Heart right ventricle (tissue), 16 donors: Measurements from ENCODE around the gene ZNF615. TPM values are rescaled to one million over a fixed set of nuclear protein-coding genes. Genes with fewer than 3 reads are reported as not detected.
A peak's percentile ranks its signal among the peaks of the same experiment; 100 is the strongest.
"Not testable (repeated sequence)": the region's sequence is repeated elsewhere in the genome, so short reads cannot be mapped to it uniquely, and the experiment has no call there.

Experiments used
- ATAC-seq, 8 donors: fragments of 200-7000 bp; cut with Tn5 transposase; one replicate each; pipeline ENCODE4 v1.9.1; 2020; ENCODE audit warnings: mild to moderate bottlenecking in 8 of 8, moderate library complexity in 8 of 8, moderate number of reproducible peaks in 1 of 8
- DNase-seq, 2 donors: peaks; one replicate each; pipeline ENCODE4 v3.0.0-alpha.2; 2020
- H3K27ac ChIP-seq, 10 donors: fragments of 200-600 bp; sonication (generic) in 2 of 10; one replicate each; pipeline versions ENCODE4 v1.5.0 to v1.8.0; 2020 to 2022; ENCODE audit warnings: mild to moderate bottlenecking in 3 of 10
- H3K27me3 ChIP-seq, 7 donors: fragments of 200-600 bp; one replicate each; pipeline ENCODE4 v1.8.0; 2021 to 2022; ENCODE audit warnings: mild to moderate bottlenecking in 2 of 7
- H3K36me3 ChIP-seq, 9 donors: fragments of 200-600 bp; sonication (generic) in 1 of 9; one replicate each; pipeline versions ENCODE4 v1.5.0 to v1.8.0; 2020 to 2022; ENCODE audit warnings: mild to moderate bottlenecking in 2 of 9
- H3K4me1 ChIP-seq, 9 donors: fragments of 200-600 bp; sonication (generic) in 1 of 9; one replicate each; pipeline versions ENCODE4 v1.5.0 to v1.8.0; 2020 to 2022; ENCODE audit warnings: mild to moderate bottlenecking in 4 of 9
- H3K4me3 ChIP-seq, 10 donors: fragments of 200-600 bp; sonication (generic) in 2 of 10; one replicate each; pipeline versions ENCODE4 v1.5.0 to v1.8.0; 2020 to 2022; ENCODE audit warnings: mild to moderate bottlenecking in 7 of 10, moderate library complexity in 2 of 10
- H3K9me3 ChIP-seq, 11 donors: fragments of 200-600 bp in 10 of 11; sonication (generic) in 2 of 11; one replicate each; pipeline versions ENCODE4 v1.5.0 to v1.8.0; 2013 to 2022; ENCODE audit warnings: mild to moderate bottlenecking in 2 of 11, control low read depth in 1 of 11, moderate library complexity in 1 of 11
- CTCF ChIP-seq, 9 donors: fragments of 200-600 bp; sonication (generic) in 2 of 9; IDR thresholded peaks; one replicate each; pipeline versions ENCODE4 v1.5.0 to v1.8.0; 2021 to 2022; ENCODE audit warnings: antibody characterized with exemption in 9 of 9, mild to moderate bottlenecking in 5 of 9, moderate library complexity in 1 of 9
- WGBS, 2 donors: extraction: QIAGEN DNeasy Blood & Tissue Kit; methylation state at CpG; one replicate each; pipeline ENCODE4 v1.1.7; 2013; ENCODE audit warnings: inconsistent platforms in 1 of 2; 5-methylcytosine and 5-hydroxymethylcytosine counted together
- intact Hi-C, 10 donors: fragments of 100-400 bp; cut with DNase I; formaldehyde crosslinking; loops; one replicate each; pipeline versions ENCODE4 v1.11.1 to v1.14.2; 2022
- polyA plus RNA-seq, 2 donors: library from polyadenylated mRNA; stranded (reverse); fragments of 200-250 nt; gene quantifications; one replicate each; pipeline ENCODE4 v1.2.3, GENCODE V29; 2013
- total RNA-seq, 10 donors: library from RNA; stranded (reverse); fragmentation: NEBNext Ultra II Directional in 3 of 10; extraction: Animal tissue kit (Norgen Biotek cat#: 25700) in 3 of 10; gene quantifications; one replicate each; pipeline versions ENCODE4 v1.2.1 to v1.2.4, GENCODE V29; 2021 to 2023
- donor health status: Arrhythmogenic right ventricular cardiomyopathy.
- donor health status: ischemic (EF 13 %, LVEDD 7.1; RV severe dilation, severe dysfunction).
- donor health status: healthy with polysubstance abuse.
- donor health status: DM: no; HTN: yes; CAD: no.
- donor health status: DM: no; HTN: no; CAD: no.
- donor health status: ischemic (EF 25% LVEDD 6.9; RV normal size, moderate dysfunction).
- donor health status: ischemic (EF 25% LVEDD 5.7; RV mildly dilated, moderate dysfunction).
- donor health status: healthy.
- donor health status: DM: yes; HTN: yes; CAD: no.
- donor health status: Ischemic cardiomyopathy.
- donor health status: ischemic (EF 35%, LVEDD 5.7; RV mildly dilated, moderate dysfunction).
- donor health status: nonischemic (EF 11% LVEDD 7.7; RV severe dilation, severe dysfunction).
- donor health status: DM: yes; HTN: yes; CAD: no.
- donor health status: PGD.
- donor health status: ischemic (EF 29% LVEDD 5.4; RV normal size, mild dysfunction).
- donor health status: nonischemic (EF 23%, LVEDD 6.1; RV moderate dilation, normal function).

The ZNF615 gene
- total and polyA plus RNA-seq, 12 donors = 2.6 to 13.7 (median 9.7) TPM

DNA sequence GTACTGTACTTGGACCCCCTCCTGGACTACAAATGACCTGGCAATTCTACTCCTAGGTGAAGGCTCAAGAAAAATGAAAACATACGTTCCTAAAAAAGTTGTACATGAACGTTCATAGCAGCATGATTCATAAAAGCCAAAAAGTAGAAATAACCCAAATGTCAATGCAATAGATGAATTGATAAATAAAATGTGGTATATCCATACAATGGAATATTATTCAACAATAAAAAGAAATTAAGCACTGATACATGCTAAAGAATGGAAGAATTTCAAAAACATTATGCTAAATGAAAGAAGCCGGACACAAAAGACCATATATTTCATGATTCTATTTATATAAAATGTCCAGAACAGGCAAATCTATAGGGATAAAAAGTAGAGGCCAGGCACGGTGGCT is 31.2 kb upstream of the ZNF615 start:
- 98% methylated on average over 4 of the region's 4 CpGs for WGBS, 2 donors
- H3K36me3 ChIP-seq = peaks cover 15 to 99% (median 90%) of the 10 kb centered on the region in 9 donors
- TF ChIP-seq CTCF (IDR thresholded peaks at IDR 0.05) = no peak
- intact Hi-C loops = no loop called here
- no peak for ATAC-seq
- H3K9me3 ChIP-seq = peaks cover 0 to 93% (median 43%) of the 10 kb centered on the region in 11 donors
- DNase-seq = no peak
- no peaks in the 10 kb centered on the region for H3K27me3 ChIP-seq
- no peaks in the 10 kb centered on the region for H3K4me1 ChIP-seq
- H3K27ac ChIP-seq = no peak overlapping the region
- H3K4me3 ChIP-seq = no peak overlapping the region

- ATAC-seq = no peak
- intact Hi-C loops = no loop called here
- Histone ChIP-seq H3K4me1 (peaks cover 0 to 2% (median under 1%) of the 10 kb centered on the region in 9 donors), H3K9me3 (peaks cover 0 to 97% (median 75%) of the 10 kb centered on the region in 11 donors), H3K27ac (no peak overlapping the region), H3K4me3 (no peak overlapping the region), H3K36me3 (peaks cover 14 to 77% (median 69%) of the 10 kb centered on the region in 9 donors), H3K27me3 (no peaks in the 10 kb centered on the region)
- no peak for DNase-seq
- 98 to 99% methylated on average over 12 of the region's 12 CpGs for WGBS, 2 donors
- no peak for TF ChIP-seq CTCF (IDR thresholded peaks at IDR 0.05)
Measured at GRCh38 chr19:52034051-52034728, 26.2 kb upstream of the ZNF615 start.

DNA sequence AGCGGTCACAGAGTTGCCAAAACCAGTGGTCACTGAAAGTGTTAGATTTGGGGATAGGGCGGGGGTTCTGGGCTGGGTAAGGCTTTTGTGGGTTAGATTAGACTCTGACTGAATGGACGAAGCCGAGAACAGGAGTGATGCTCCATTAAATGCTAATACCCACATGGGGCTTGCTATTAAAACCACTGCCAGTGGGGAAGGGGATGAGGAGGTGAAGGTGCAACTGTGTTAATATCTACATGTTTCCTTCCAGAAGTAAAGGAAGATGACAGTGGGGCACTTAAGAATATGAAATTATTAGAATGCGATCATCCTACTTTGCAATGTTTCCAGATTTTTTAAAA is 20.7 kb upstream of the ZNF615 start:
- H3K4me3 ChIP-seq = peak overlapping the region; percentile 47 to 88 (median 78)
- WGBS, 2 donors = 15 to 19% methylated on average over 5 of the region's 5 CpGs
- H3K4me1 ChIP-seq = peaks cover 0 to 21% (median 15%) of the 10 kb centered on the region in 9 donors
- no peaks in the 10 kb centered on the region for H3K27me3 ChIP-seq
- intact Hi-C loops = loop anchor here in 4 of 10 donors (1.0 to 2.0 kb wide), 3 partner anchors 20 to 101 kb away; partner anchors contain the start of genes ZNF432 (in 4 of the 4), ZNF615 (in 2 of the 4) and ZNF613 (in 1 of the 4)
- peaks cover 0 to 46% (median 33%) of the 10 kb centered on the region in 9 donors for H3K36me3 ChIP-seq
- peaks cover 0 to 69% (median 33%) of the 10 kb centered on the region in 11 donors for H3K9me3 ChIP-seq
- H3K27ac ChIP-seq = peak overlapping the region; percentile 24 to 94 (median 92)
- TF ChIP-seq CTCF (IDR thresholded peaks at IDR 0.05) = no peak
- peak; percentile 7 to 50 (median 30) for ATAC-seq
- DNase-seq = no peak

- peaks cover 0 to 69% (median 28%) of the 10 kb centered on the region in 11 donors for H3K9me3 ChIP-seq
- intact Hi-C loops = loop anchor here in 4 of 10 donors (1.0 to 2.0 kb wide), 3 partner anchors 19 to 101 kb away; partner anchors contain the start of genes ZNF432 (in 4 of the 4), ZNF615 (in 2 of the 4) and ZNF613 (in 1 of the 4)
- H3K4me3 ChIP-seq = peak within 1 kb of the TSS; percentile 47 to 88 (median 78)
- peak in 1 of 9 donors; percentile 16 for TF ChIP-seq CTCF (IDR thresholded peaks at IDR 0.05)
- peaks cover 0 to 21% (median 15%) of the 10 kb centered on the region in 9 donors for H3K4me1 ChIP-seq
- peaks cover 0 to 46% (median 33%) of the 10 kb centered on the region in 9 donors for H3K36me3 ChIP-seq
- ATAC-seq (peak; percentile 98 to 99 (median 98)), DNase-seq (peak; percentile 86 to 90)
- peak within 1 kb of the TSS; percentile 24 to 94 (median 92) for H3K27ac ChIP-seq
- no peaks in the 10 kb centered on the region for H3K27me3 ChIP-seq
- WGBS, 2 donors = 0 to 1% methylated on average over 53 of the region's 53 CpGs
Measured at GRCh38 chr19:52028027-52028779, 20.2 kb upstream of the ZNF615 start, which contains the start of gene ZNF614. Gene ZNF614 (minus strand): TSS chr19:52028379. CDS start chr19:52025745, 2,634 bp downstream.

DNA sequence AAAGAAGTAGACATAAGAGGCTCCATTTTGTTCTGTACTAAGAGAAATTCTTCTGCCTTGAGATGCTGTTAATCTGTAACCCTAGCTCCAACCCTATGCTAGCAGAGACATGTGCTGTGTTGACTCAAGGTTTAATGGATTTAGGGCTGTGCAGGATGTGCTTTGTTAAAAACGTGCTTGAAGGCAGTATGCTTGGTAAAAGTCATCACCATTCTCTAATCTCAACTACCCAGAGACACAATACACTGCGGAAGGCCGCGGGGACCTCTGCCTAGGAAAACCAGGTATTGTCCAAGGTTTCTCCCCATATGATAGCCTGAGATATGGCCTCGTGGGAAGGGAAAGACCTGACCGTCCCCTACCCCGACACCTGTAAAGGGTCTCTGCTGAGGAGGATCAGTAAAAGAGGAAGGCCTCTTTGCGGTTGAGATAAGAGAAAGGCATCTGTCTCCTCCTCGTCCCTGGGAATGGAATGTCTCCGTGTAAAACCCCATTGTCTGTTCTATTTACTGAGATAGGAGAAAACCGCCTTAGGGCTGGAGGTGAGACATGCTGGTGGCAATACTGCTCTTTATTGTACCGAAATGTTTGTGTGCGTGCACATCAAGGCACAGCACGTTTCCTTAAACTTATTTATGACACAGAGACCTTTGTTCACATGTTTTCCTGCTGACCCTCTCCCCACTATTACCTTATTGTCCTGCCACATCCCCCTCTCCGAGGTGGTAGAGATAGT is 18.4 kb upstream of the ZNF615 start:
- 77 to 85% methylated on average over 15 of the region's 15 CpGs for WGBS, 2 donors
- not testable (repeated sequence) for DNase-seq, H3K27ac ChIP-seq, H3K27me3 ChIP-seq, ATAC-seq
- Histone ChIP-seq H3K4me1 (peaks cover 0 to 21% (median 15%) of the 10 kb centered on the region in 9 donors), H3K9me3 (peaks cover 0 to 69% (median 10%) of the 10 kb centered on the region in 11 donors), H3K4me3 (peak overlapping the region in 1 of 10 donors; percentile 78), H3K36me3 (peaks cover 0 to 49% (median 45%) of the 10 kb centered on the region in 9 donors)
- intact Hi-C loops = loop anchor here in 1 of 10 donors (2.0 kb wide), 1 partner anchor 24 kb away; no protein-coding TSS in a partner anchor

DNA sequence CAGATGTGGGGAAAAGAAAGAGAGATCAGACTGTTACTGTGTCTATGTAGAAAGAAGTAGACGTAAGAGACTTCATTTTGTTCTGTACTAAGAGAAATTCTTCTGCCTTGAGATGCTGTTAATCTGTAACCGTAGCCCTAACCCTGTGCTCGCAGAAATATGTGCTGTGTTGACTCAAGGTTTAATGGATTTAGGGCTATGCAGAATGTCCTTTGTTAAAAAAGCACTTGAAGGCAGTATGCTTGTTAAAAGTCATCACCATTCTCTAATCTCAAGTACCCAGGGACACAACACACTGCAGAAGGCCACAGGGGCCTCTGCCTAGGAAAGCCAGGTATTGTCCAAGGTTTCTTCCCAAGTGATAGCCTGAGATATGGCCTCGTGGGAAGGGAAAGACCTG is 16.5 kb upstream of the ZNF615 start:
- H3K4me3 ChIP-seq, DNase-seq, intact Hi-C loops, ATAC-seq, H3K27ac ChIP-seq, H3K27me3 ChIP-seq: not testable (repeated sequence)
- H3K4me1 ChIP-seq = peaks cover 0 to 26% (median 17%) of the 10 kb centered on the region in 9 donors
- H3K36me3 ChIP-seq = peaks cover 0 to 67% (median 60%) of the 10 kb centered on the region in 9 donors
- 90 to 92% methylated on average over 4 of the region's 4 CpGs for WGBS, 2 donors
- peaks cover 0 to 69% (median 10%) of the 10 kb centered on the region in 11 donors for H3K9me3 ChIP-seq
